ENCODE data around the gene PSD. TPM values are rescaled to one million over a fixed set of nuclear protein-coding genes. Genes with fewer than 3 reads are reported as not detected.
A peak's percentile ranks its signal among the peaks of the same experiment; 100 is the strongest.

PSD gene
- total RNA-seq, 1 experiment from 2014 or later: 0.75 TPM

DNA sequence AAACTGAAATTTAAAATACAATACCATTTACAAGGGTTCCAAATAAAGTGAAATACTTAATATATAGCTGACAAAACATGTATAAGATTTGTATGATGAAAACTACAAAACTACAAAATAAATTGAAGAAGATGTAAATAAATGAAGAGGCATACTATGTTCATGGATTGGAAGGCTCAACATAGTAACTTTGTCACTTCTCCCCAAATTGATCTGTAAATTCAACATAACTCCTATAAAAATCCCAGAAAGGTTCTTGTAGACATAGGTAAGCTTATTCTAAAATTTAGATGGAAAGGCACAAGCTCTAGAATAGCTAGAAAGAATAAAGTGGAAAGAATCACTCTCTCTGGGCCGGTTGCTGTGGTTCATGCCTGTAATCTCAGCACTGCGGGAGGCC, 47.3 kb downstream of the PSD start:
- intact Hi-C loops (cut with micrococcal nuclease): no loop called here
- Mint-ChIP-seq H3K27me3 (ENCODE audit: insufficient read depth, unreplicated experiment) (no peaks in the 10 kb centered on the region), H3K36me3 (ENCODE audit: insufficient read depth, unreplicated experiment) (peaks cover 82% of the 10 kb centered on the region), H3K27ac (ENCODE audit: low read depth, unreplicated experiment) (no peak overlapping the region), H3K4me3 (ENCODE audit: unreplicated experiment) (no peak overlapping the region), H3K9me3 (ENCODE audit: unreplicated experiment) (no peaks in the 10 kb centered on the region), H3K4me1 (ENCODE audit: insufficient read depth, unreplicated experiment) (peaks cover 19% of the 10 kb centered on the region)
- ChIA-PET POLR2A (interaction anchor here (1.0 kb wide), 1 partner anchor 22 kb away, joined by 3 read pairs; no protein-coding TSS in a partner anchor), CTCF (interaction anchor here (0.8 to 3.5 kb wide), 5 partner anchors 17 to 142 kb away, joined by 3 to 22 read pairs (median 4); no protein-coding TSS in a partner anchor)
- no peak for DNase-seq (ENCODE audit: unreplicated experiment)
- no TSS peak for BruUV-seq (replicated peaks)
- TF ChIP-seq, protein P1, sequence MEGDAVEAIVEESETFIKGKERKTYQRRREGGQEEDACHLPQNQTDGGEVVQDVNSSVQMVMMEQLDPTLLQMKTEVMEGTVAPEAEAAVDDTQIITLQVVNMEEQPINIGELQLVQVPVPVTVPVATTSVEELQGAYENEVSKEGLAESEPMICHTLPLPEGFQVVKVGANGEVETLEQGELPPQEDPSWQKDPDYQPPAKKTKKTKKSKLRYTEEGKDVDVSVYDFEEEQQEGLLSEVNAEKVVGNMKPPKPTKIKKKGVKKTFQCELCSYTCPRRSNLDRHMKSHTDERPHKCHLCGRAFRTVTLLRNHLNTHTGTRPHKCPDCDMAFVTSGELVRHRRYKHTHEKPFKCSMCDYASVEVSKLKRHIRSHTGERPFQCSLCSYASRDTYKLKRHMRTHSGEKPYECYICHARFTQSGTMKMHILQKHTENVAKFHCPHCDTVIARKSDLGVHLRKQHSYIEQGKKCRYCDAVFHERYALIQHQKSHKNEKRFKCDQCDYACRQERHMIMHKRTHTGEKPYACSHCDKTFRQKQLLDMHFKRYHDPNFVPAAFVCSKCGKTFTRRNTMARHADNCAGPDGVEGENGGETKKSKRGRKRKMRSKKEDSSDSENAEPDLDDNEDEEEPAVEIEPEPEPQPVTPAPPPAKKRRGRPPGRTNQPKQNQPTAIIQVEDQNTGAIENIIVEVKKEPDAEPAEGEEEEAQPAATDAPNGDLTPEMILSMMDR (IDR thresholded peaks at IDR 0.05; ENCODE audit: unreplicated experiment): no peak

DNA sequence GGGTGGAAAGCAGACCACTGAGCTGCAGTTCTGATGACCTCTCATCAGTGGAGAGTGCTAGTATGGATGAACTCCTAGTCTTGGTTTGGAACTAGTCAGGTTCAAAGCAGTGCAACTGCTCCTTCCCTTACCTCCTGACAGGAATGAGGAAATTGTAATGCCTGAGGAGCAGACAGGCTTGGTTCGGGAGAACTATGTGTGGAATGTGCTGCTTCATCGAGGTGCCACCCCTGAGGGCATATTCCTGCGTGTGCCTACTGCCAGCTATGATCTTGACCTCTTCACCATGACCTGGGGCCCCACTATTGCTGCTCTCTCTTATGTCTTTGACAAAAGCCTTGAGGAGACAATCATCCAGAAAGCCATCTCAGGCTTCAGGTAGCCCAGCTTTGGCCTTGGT, 50.5 kb downstream of the PSD start:
- intact Hi-C loops (cut with micrococcal nuclease): no loop called here
- H3K4me3 Mint-ChIP-seq (ENCODE audit: unreplicated experiment): no peak overlapping the region
- ChIA-PET POLR2A (interaction anchor here (0.6 to 2.0 kb wide), 9 partner anchors 8 to 141 kb away, joined by 3 to 11 read pairs (median 3); partner anchors contain the start of genes FBXL15, GBF1 and NFKB2), CTCF (interaction anchor here (0.9 to 2.0 kb wide), 6 partner anchors 12 to 138 kb away, joined by 4 to 8 read pairs (median 6); partner anchors contain the start of gene C10orf95)
- TF ChIP-seq, protein P1 (IDR thresholded peaks at IDR 0.05; ENCODE audit: unreplicated experiment): no peak
- H3K9me3 Mint-ChIP-seq (ENCODE audit: unreplicated experiment): no peaks in the 10 kb centered on the region
- no peak for DNase-seq (ENCODE audit: unreplicated experiment)
- no peaks in the 10 kb centered on the region for H3K27me3 Mint-ChIP-seq (ENCODE audit: insufficient read depth, unreplicated experiment)
- peak overlapping the region; percentile 67 for H3K27ac Mint-ChIP-seq (ENCODE audit: low read depth, unreplicated experiment)
- peaks cover 94% of the 10 kb centered on the region for H3K36me3 Mint-ChIP-seq (ENCODE audit: insufficient read depth, unreplicated experiment)
- no TSS peak for BruUV-seq (replicated peaks)
- H3K4me1 Mint-ChIP-seq (ENCODE audit: insufficient read depth, unreplicated experiment): peaks cover 23% of the 10 kb centered on the region

DNA sequence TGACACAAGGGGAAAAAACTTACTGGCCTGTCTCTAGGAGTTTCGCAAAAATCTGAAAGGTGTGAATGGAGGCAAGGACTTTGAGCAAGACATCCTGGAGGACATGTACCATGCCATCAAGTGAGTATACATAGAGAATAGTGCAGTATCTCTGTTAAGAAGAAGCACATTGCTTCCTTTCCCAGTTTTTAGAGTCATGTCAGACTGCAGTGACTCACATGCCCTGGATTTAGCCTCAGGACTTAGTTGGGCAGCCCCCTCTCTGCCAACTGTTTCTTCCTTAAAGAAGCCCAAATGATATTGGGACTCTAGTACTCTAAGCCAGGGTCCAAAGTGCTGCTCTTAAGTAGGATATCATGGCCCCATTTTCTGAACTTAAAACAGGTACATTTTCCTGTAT, 51.1 kb downstream of the PSD start:
- Mint-ChIP-seq H3K4me1 (ENCODE audit: insufficient read depth, unreplicated experiment) (peaks cover 23% of the 10 kb centered on the region), H3K36me3 (ENCODE audit: insufficient read depth, unreplicated experiment) (peaks cover 94% of the 10 kb centered on the region), H3K9me3 (ENCODE audit: unreplicated experiment) (no peaks in the 10 kb centered on the region), H3K27me3 (ENCODE audit: insufficient read depth, unreplicated experiment) (no peaks in the 10 kb centered on the region), H3K4me3 (ENCODE audit: unreplicated experiment) (no peak overlapping the region), H3K27ac (ENCODE audit: low read depth, unreplicated experiment) (peak overlapping the region; percentile 5)
- DNase-seq (ENCODE audit: unreplicated experiment): no peak
- BruUV-seq (replicated peaks): no TSS peak
- ChIA-PET CTCF (interaction anchor here (1.8 to 3.1 kb wide), 3 partner anchors 15 to 138 kb away, joined by 7 to 14 read pairs (median 8); no protein-coding TSS in a partner anchor), POLR2A (interaction anchor here (1.5 to 2.0 kb wide), 3 partner anchors 24 to 53 kb away, joined by 3 to 11 read pairs (median 11); partner anchors contain the start of genes FBXL15 and NFKB2)
- TF ChIP-seq, protein P1 (IDR thresholded peaks at IDR 0.05; ENCODE audit: unreplicated experiment): no peak
- intact Hi-C loops (cut with micrococcal nuclease): no loop called here

DNA sequence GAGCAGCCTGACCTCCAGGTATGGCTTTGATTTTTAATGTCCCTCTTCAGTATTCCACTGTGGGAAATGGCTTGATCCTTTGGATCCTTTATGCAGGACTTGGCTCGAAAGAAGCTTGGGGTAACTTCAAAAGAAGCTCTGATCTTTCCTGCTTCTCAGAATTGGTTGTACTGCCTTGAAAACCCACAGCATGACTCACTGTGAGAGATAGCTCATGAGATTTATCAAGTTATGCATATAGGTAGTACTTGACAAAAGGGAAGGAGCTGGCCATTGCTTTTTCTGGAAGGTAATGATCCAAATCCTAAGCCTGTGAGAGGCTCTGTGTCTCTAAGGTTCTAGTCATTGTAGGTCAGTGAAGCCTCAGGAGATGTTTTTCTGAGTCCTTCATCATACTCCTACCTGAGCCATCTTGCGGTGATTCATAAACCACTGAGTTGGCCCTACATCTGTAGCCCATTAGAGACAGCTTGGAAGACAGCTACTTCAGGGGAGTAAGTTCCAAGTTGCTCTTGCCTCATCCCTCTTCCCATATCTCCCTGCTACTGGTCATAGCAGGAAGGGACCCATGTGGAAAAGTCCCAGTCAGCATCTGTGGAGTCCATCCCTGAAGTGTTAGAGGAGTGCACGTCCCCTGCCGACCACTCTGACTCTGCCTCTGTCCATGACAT, 59.7 kb downstream of the PSD start:
- Mint-ChIP-seq H3K4me1 (ENCODE audit: insufficient read depth, unreplicated experiment) (no peaks in the 10 kb centered on the region), H3K27me3 (ENCODE audit: insufficient read depth, unreplicated experiment) (no peaks in the 10 kb centered on the region), H3K36me3 (ENCODE audit: insufficient read depth, unreplicated experiment) (peaks cover 86% of the 10 kb centered on the region), H3K27ac (ENCODE audit: low read depth, unreplicated experiment) (no peak overlapping the region), H3K9me3 (ENCODE audit: unreplicated experiment) (no peaks in the 10 kb centered on the region), H3K4me3 (ENCODE audit: unreplicated experiment) (no peak overlapping the region)
- no peak for DNase-seq (ENCODE audit: unreplicated experiment)
- intact Hi-C loops (cut with micrococcal nuclease): no loop called here
- TF ChIP-seq, protein P1 (IDR thresholded peaks at IDR 0.05; ENCODE audit: unreplicated experiment): no peak
- no TSS peak for BruUV-seq (replicated peaks)
- ChIA-PET CTCF (interaction anchor here (0.6 to 14.2 kb wide), 8 partner anchors 8 to 219 kb away, joined by 3 to 354 read pairs (median 3); partner anchors contain the start of gene ELOVL3), POLR2A (interaction anchor here (0.5 to 1.2 kb wide), 3 partner anchors 58 to 129 kb away, joined by 3 to 5 read pairs (median 3); no protein-coding TSS in a partner anchor)

Measured in MCF 10A (cell line).